HG03575 (cell line): ENCODE data around the gene NPBWR2.

Experiments used
- ATAC-seq: cut with Tn5 transposase; IDR thresholded peaks from one replicate; pipeline ENCODE4 v1.9.1; 2021; ENCODE audit not compliant: unreplicated experiment, insufficient number of reproducible peaks, low FRiP score; ENCODE audit errors: extremely low read depth

The NPBWR2 gene

GRCh38 chr20:64067733-64068307, 39.5 kb downstream of the NPBWR2 start:
- ATAC-seq = no peak

GRCh38 chr20:64067005-64067632, 40.2 kb downstream of the NPBWR2 start:
- ATAC-seq = no peak

- no peak for ATAC-seq
Observed at GRCh38 chr20:64065974-64066343, 41.4 kb downstream of the NPBWR2 start.

DNA sequence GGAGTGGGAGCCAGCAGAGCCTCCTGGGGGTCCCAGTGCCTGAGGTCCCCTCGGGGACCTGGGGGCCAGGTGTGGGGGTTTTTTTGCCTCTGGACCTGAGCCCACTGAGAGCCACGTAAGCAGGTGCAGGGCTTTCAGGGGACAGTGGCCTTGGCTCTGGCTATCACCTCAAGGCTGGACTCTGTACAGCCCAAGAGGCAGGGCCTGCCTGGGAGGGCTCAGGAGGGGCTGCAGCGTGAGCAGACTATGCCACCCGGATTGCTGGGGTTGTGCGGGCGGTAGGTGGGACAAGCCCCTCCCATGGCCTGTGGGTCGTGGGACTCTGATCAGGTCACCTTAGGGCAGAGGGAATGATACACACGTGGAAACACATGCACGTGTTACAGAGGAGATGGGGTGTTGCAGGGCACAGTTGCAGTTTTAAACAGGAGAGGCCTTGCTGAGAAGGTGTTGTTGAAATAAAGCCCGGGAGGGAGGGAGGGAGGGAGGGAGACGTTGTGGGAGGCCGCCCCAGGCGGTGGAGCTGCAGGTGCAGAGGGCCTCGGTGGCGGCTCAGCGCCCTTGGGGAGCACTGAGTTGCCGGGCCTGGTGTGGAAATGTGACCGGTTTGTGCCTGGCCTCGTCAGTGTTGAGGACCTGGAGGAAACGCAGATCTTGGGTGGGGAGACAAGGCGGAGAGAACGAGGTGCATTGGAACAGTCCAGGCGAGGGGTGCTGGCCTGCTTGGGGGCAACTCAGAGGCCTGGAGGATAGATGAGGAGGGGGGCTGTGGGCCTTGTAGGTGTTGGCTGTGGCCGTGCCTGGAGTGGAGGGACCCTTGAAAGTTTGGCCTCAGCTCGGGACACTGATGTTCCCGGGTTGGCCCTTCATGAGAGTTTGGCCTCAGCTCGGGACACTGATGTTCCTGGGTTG, 42.0 kb downstream of the NPBWR2 start:
- no peak for ATAC-seq

- ATAC-seq = no peak
Observed at GRCh38 chr20:64064145-64064698, 43.1 kb downstream of the NPBWR2 start.

DNA sequence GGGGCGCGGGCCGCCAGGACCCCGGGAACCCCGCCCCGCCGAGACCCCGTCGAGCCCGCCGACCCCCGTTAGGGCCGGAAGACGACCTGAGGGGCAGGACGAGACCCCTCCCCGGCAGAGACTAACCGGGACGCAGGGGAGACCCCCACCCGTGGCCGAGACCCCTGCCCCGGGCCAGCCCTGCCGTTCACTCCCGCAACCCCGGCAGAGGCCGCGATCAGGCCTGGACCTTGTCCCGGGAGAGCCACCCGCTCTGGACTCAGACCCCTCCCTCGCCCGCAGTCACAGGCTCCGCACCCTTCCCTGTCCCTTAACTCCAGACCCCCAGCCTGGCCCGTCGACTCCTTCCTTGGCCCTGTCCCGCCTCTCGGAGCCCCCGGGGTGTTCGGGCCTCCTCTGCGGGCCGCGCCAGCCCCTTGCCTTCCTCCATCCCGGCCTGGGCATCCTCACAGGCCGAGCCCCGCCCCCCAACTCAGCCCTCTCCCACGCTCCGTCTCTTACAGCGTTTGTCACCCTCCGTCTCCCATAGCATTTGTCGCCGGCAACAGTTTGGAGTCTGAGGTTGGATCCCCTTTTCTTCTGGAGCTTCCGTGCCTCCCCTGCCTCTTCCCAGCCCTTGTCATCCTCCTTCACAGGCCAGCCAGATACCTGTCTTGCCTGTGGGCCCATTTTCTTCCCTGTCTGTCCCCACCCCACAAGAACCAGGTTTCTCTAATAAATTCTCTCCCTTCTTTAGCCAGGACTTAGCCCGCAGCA, 43.8 kb downstream of the NPBWR2 start:
- ATAC-seq = no peak

DNA sequence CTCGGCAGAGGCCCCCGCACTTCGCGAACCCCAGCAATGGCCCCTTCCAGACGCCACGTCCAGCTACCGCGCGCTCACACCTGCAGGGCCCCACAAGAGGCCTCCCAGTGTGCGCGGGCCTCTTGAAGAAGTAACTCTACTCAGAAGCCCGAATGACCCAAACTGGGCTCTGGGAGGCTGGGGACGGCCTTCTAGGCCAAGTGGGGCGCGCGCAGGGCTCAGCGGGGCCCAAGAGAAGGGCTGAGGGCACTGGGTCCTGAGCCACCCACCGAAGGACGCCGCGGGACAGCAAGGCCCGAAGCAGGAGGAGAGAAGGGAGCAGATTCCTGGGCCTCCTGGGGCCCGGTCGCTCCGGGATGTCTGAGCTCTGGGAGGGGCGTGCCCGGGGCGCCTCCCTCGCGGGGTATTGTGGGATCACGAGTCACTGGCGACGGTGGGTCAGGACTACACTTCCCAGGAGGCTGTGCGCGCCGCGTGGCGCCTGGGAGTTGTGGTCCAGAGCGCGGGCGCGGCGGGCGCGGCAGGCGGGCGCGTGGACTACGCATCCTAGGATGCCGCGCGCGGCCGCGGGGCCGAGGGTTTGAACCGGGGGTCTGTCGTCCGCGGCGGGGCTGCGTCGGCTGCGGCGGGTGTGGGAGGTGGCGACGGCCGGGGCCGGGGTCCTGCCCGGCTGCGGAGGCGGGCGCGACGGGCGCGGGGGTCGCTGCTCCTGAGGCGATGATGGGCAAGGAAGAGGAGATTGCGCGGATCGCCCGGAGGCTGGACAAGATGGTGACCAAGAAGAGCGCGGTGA, 44.6 kb downstream of the NPBWR2 start, which contains the start of gene TCEA2:
Gene TCEA2, plus strand, starts transcription at position 603 of the 793 bp plus-strand sequence. Its CDS starts 115 bp downstream, at position 718.
- ATAC-seq = no peak

DNA sequence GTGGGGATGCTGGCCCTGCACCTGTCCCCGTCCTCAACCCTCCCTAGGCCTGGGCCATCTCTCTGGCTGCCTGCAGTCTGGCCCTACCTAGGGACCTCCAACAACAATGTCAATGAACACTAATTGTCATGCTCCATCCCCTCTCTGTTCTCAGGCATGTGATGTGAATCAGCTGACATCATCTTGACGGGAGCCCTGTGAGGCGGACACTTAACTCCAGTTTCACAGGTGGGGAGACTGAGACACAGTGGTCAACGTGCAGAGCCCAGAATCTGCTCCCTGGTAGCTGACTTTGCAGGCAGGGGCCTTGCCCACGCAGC, 45.1 kb downstream of the NPBWR2 start:
- no peak for ATAC-seq

- no peak for ATAC-seq
Observed at GRCh38 chr20:64058536-64058935, 48.8 kb downstream of the NPBWR2 start.

DNA sequence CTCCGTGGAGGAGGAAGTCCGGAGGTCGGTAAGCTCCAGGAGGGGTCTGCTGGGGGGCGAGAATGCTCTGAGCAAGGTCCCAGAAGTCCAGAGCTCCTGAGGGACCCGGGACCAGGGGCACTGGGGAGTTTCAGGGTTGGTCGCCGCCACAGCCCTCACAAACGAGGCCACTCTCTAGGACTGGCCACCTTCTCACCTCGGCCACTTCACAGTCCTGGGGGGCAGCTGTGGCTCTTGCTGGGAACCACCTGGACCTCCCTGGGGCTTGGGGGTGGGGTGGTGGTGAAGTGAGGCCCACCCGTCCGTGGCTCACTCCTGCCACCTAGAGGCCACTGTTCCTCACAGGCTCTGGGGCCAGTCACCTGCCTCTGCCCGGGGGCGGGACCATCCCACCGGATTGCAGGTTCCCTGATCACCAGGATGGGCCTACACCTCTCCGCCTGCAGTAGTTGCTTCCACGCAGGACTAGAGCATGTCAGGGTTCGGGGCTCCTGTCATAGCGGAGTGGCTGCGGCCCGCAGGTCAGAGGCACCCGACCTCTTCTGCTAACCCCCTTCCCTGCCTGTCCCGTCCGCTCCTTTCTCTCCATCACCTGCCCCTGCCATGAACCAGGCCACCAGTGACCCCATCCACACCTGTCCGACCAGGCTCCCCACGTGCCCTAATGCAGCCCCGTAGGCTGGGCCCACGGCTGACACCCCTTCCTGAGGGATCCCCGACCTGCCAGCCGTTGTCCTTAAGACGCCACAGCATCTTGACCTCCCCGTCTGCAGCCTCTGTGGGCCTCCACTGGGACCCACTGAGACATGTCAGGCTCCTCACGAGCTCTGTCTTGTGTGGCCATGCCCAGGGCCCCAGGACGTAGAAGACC, 49.5 kb downstream of the NPBWR2 start:
- no peak for ATAC-seq

- ATAC-seq = no peak
Observed at GRCh38 chr20:64056889-64057627, 50.3 kb downstream of the NPBWR2 start.

DNA sequence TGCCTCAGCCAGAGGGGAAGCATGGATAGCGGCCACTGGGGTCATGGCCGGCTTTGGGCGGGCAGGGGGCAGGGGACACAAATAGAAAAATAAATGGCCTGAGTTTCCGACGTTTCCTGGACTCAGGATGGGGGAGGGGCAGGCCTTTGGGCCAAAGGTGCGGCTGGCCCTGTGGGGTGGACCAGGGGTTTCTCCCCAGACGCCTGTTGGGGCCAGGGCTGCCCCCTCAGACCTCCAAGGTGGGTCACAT, 50.8 kb downstream of the NPBWR2 start:
- no peak for ATAC-seq

GRCh38 chr20:64055893-64056638, 51.3 kb downstream of the NPBWR2 start:
- no peak for ATAC-seq

DNA sequence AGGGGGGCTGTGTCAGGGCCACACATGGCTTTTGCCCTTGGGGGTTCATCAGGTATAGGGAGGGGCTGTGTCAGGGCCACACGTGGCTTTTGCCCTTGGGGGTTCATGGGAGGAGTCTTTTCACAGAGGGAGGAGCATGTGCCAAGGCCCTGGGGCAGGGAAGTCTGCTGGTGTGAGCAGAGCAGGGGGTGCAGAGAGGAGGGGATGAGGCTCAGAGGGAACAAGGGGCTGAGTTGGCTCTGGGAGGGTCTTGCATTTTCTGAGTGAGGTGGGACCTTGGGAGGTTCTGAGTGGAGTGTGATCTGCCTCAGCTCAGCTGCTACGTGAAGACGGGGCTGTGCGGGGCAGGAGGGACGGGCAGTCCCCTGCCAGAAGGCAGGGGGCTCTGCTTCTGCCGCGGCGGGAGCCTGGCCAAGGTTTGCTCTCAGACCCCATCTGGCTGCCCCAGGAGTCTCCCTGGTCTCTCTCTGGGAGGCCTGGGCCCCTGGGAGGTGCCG, 51.9 kb downstream of the NPBWR2 start:
- no peak for ATAC-seq

- ATAC-seq = no peak
Observed at GRCh38 chr20:64053841-64054661, 53.3 kb downstream of the NPBWR2 start.
